Neural progenitor cell (in vitro differentiated cells): ENCODE measurements around the gene KDM8.

Experiments used
- EZH2phosphoT487 ChIP-seq: fragments of 200-600 bp; sonication (generic); IDR thresholded peaks from 2 replicates; pipeline ENCODE4 v1.6.1; 2017; ENCODE audit warnings: antibody characterized with exemption
- TF ChIP-seq, protein P1 (sequence below): fragments of 200-600 bp; sonication (generic); IDR thresholded peaks from 2 replicates; pipeline ENCODE4 v1.5.1; 2017; ENCODE audit warnings: antibody characterized with exemption, mild to moderate bottlenecking

DNA sequence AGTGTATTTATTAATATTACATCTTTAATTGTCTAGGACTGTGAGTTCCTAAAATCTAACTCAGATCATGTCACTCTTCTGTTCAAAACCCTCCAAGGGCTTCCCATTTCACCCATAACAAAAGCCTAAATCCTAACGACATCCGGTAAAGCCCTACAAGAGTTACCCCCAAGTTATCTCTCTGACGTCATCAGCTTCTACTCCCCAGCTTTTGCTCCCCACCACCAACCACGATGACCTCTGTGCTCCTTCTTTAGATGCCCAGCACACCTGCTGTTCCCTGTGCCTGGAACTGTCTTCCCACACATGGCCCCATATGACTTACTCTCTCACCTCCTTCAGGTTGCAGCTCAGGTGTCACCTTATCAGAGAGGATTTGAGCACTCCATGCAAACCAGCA, 6.3 kb upstream of the KDM8 start:
- TF ChIP-seq, protein P1, sequence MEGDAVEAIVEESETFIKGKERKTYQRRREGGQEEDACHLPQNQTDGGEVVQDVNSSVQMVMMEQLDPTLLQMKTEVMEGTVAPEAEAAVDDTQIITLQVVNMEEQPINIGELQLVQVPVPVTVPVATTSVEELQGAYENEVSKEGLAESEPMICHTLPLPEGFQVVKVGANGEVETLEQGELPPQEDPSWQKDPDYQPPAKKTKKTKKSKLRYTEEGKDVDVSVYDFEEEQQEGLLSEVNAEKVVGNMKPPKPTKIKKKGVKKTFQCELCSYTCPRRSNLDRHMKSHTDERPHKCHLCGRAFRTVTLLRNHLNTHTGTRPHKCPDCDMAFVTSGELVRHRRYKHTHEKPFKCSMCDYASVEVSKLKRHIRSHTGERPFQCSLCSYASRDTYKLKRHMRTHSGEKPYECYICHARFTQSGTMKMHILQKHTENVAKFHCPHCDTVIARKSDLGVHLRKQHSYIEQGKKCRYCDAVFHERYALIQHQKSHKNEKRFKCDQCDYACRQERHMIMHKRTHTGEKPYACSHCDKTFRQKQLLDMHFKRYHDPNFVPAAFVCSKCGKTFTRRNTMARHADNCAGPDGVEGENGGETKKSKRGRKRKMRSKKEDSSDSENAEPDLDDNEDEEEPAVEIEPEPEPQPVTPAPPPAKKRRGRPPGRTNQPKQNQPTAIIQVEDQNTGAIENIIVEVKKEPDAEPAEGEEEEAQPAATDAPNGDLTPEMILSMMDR, result no peak
- no peak for TF ChIP-seq EZH2phosphoT487
